NOMO-1 treated with dmso at 0.1 percent for 144 hours (cell line): ENCODE data around the gene MAMLD1.

ENCODE experiments used
- DNase-seq: peaks from one replicate; lab custom pipeline; 2025; ENCODE audit not compliant: unreplicated experiment; lab: John Stamatoyannopoulos, UW

The MAMLD1 gene

GRCh38 chrX:150489359-150490015, 126.4 kb downstream of the MAMLD1 start:
- no peak for DNase-seq

- DNase-seq: no peak
Measured at GRCh38 chrX:150495496-150495895, 132.4 kb downstream of the MAMLD1 start.

GRCh38 chrX:150499240-150499639, 136.1 kb downstream of the MAMLD1 start:
- no peak for DNase-seq

GRCh38 chrX:150502091-150502490, 139.0 kb downstream of the MAMLD1 start:
- DNase-seq: no peak

GRCh38 chrX:150502979-150503897, 140.1 kb downstream of the MAMLD1 start:
- DNase-seq: no peak

- no peak for DNase-seq
Measured at GRCh38 chrX:150503898-150504219, 140.7 kb downstream of the MAMLD1 start.

- no peak for DNase-seq
Measured at GRCh38 chrX:150504397-150505182, 141.5 kb downstream of the MAMLD1 start.

GRCh38 chrX:150506020-150506419, 142.9 kb downstream of the MAMLD1 start:
- DNase-seq: no peak

- DNase-seq: no peak
Measured at GRCh38 chrX:150506486-150506885, 143.4 kb downstream of the MAMLD1 start.

GRCh38 chrX:150507251-150507856, 144.2 kb downstream of the MAMLD1 start:
- no peak for DNase-seq

GRCh38 chrX:150508018-150508417, 144.9 kb downstream of the MAMLD1 start:
- DNase-seq: no peak

- DNase-seq: no peak
Measured at GRCh38 chrX:150508451-150509367, 145.6 kb downstream of the MAMLD1 start.

GRCh38 chrX:150509703-150510102, 146.6 kb downstream of the MAMLD1 start:
- no peak for DNase-seq

- DNase-seq: no peak
Measured at GRCh38 chrX:150512461-150512901, 149.4 kb downstream of the MAMLD1 start.

- DNase-seq: no peak
Measured at GRCh38 chrX:150513544-150513943, 150.4 kb downstream of the MAMLD1 start.

GRCh38 chrX:150514462-150514861, 151.3 kb downstream of the MAMLD1 start:
- DNase-seq: no peak

- DNase-seq: no peak
Measured at GRCh38 chrX:150515801-150516200, 152.7 kb downstream of the MAMLD1 start.

- no peak for DNase-seq
Measured at GRCh38 chrX:150517303-150517910, 154.3 kb downstream of the MAMLD1 start.

GRCh38 chrX:150522494-150522893, 159.4 kb downstream of the MAMLD1 start:
- DNase-seq: no peak
